Right atrium auricular region (tissue), 2 donors: ENCODE results near the gene DAP3. TPM values are rescaled to one million over a fixed set of nuclear protein-coding genes. Genes with fewer than 3 reads are reported as not detected.

Source experiments
- DNase-seq: peaks from one replicate; pipeline ENCODE4 v3.0.0-alpha.2; 2019; ENCODE audit warnings: low spot score
- H3K27ac ChIP-seq, 2 donors: fragments of 200-600 bp; sonication (generic); 1 replicate in 1 of 2; 2 replicates in 1 of 2; pipeline ENCODE4 v1.5.1; 2016 to 2019
- H3K27me3 ChIP-seq, 2 donors: fragments of 200-600 bp; sonication (generic); one replicate each; pipeline versions ENCODE4 v1.5.1 to v1.6.0; 2017 to 2019
- H3K36me3 ChIP-seq: fragments of 200-600 bp; sonication (generic); one replicate; pipeline ENCODE4 v1.5.1; 2016
- H3K4me1 ChIP-seq, 2 donors: fragments of 200-600 bp; sonication (generic); one replicate each; pipeline versions ENCODE4 v1.5.1 to v1.6.0; 2017 to 2019
- H3K4me3 ChIP-seq, 2 donors: fragments of 200-600 bp; sonication (generic); 1 replicate in 1 of 2; 2 replicates in 1 of 2; pipeline ENCODE4 v1.5.1; 2017 to 2019; ENCODE audit warnings: mild to moderate bottlenecking in 1 of 2, moderate library complexity in 1 of 2
- H3K9me3 ChIP-seq, 2 donors: fragments of 200-600 bp; sonication (generic); one replicate each; pipeline ENCODE4 v1.5.1; 2019
- total RNA-seq, 2 donors: library from RNA; depleted of rRNA; stranded (reverse); fragments of >200 nt; gene quantifications; one replicate each; pipeline ENCODE4 v1.1.0, GENCODE V29; 2016
- TF ChIP-seq, protein P1 (sequence below), 2 donors: fragments of 200-600 bp; sonication (generic); IDR thresholded peaks; one replicate each; pipeline ENCODE4 v1.5.1; 2019; ENCODE audit warnings: antibody characterized with exemption in 2 of 2

Gene DAP3
- total RNA-seq, 2 donors from 2014 or later = 76.8 to 120 TPM

- no peak for DNase-seq
- TF ChIP-seq, protein P1, sequence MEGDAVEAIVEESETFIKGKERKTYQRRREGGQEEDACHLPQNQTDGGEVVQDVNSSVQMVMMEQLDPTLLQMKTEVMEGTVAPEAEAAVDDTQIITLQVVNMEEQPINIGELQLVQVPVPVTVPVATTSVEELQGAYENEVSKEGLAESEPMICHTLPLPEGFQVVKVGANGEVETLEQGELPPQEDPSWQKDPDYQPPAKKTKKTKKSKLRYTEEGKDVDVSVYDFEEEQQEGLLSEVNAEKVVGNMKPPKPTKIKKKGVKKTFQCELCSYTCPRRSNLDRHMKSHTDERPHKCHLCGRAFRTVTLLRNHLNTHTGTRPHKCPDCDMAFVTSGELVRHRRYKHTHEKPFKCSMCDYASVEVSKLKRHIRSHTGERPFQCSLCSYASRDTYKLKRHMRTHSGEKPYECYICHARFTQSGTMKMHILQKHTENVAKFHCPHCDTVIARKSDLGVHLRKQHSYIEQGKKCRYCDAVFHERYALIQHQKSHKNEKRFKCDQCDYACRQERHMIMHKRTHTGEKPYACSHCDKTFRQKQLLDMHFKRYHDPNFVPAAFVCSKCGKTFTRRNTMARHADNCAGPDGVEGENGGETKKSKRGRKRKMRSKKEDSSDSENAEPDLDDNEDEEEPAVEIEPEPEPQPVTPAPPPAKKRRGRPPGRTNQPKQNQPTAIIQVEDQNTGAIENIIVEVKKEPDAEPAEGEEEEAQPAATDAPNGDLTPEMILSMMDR (IDR thresholded peaks at IDR 0.05) = no peak
- Histone ChIP-seq H3K27ac (no peak overlapping the region), H3K4me1 (no peaks in the 10 kb centered on the region), H3K4me3 (no peak overlapping the region), H3K27me3 (no peaks in the 10 kb centered on the region), H3K9me3 (no peaks in the 10 kb centered on the region), H3K36me3 (peaks cover 82% of the 10 kb centered on the region)
Observed at GRCh38 chr1:155769257-155769656, 80.4 kb downstream of the DAP3 start.

DNA sequence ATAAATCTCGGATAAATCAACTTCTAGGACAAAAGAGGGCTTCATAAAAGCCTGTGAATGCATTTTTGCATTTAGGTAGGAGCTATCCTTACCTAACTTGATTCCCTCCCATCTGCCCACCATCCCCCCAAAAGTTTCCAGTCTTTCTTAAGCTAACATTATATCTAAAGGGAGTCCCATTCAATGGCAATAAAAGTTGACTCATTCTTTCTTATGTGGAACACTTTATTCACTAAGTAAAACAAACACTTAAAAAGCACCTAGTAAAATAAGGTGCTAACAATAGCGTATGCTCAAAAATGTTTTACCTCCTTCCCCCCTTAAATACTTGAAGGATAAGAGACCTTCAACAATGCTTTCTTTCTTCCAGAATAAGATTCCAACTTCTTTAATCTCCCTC, 84.3 kb downstream of the DAP3 start:
- no peak for DNase-seq

GRCh38 chr1:155776414-155776813, 87.5 kb downstream of the DAP3 start:
- no peaks in the 10 kb centered on the region for H3K9me3 ChIP-seq
- no peak for DNase-seq
- H3K27me3 ChIP-seq = no peaks in the 10 kb centered on the region
- TF ChIP-seq, protein P1 (IDR thresholded peaks at IDR 0.05) = no peak
- no peak overlapping the region for H3K4me3 ChIP-seq
- no peaks in the 10 kb centered on the region for H3K4me1 ChIP-seq
- no peak overlapping the region for H3K27ac ChIP-seq
- H3K36me3 ChIP-seq = peaks cover 57% of the 10 kb centered on the region

More for the DNA sequence above, 84.3 kb downstream of the DAP3 start:
- no peak overlapping the region for H3K27ac ChIP-seq
- peaks cover 87% of the 10 kb centered on the region for H3K36me3 ChIP-seq
- no peaks in the 10 kb centered on the region for H3K4me1 ChIP-seq
- no peaks in the 10 kb centered on the region for H3K9me3 ChIP-seq
- TF ChIP-seq, protein P1 (IDR thresholded peaks at IDR 0.05) = no peak
- H3K4me3 ChIP-seq = no peak overlapping the region
- H3K27me3 ChIP-seq = no peaks in the 10 kb centered on the region

DNA sequence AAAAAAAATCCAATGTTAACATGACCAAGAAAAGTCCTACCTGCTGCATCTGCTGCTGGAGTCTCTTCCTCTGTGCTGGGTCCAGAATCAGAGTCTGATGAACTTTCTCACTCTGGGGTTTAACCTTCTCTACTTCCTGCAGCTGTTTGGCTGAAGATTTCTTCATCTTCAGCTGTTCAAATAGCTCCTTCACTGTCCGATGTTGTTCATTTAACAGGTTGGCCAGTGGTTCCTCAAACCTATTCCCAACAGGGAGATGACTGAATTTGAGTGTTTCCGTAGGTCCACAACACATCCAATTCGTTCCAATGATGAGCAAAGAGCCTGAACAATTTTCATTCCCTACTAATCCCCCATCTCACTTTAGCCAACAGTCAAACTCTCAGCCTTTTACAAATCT, 88.7 kb downstream of the DAP3 start:
- H3K27ac ChIP-seq = no peak overlapping the region
- TF ChIP-seq, protein P1 (IDR thresholded peaks at IDR 0.05) = no peak
- no peaks in the 10 kb centered on the region for H3K27me3 ChIP-seq
- H3K4me3 ChIP-seq = no peak overlapping the region
- no peaks in the 10 kb centered on the region for H3K4me1 ChIP-seq
- no peaks in the 10 kb centered on the region for H3K9me3 ChIP-seq
- no peak for DNase-seq
- H3K36me3 ChIP-seq = peaks cover 52% of the 10 kb centered on the region

Other genes with a start within 250 kb of the DAP3 start
- gene ASH1L, start 126.3 kb upstream of the DAP3 start, total RNA-seq = 10 to 100 TPM; 37.2 to 50.2 TPM
- 1 to 10 TPM; 4.4 to 4.8 TPM for gene MSTO1, start 78.9 kb upstream of the DAP3 start, total RNA-seq
- 10 to 100 TPM; 54.0 to 90.8 TPM for gene YY1AP1, start 317 bp upstream of the DAP3 start, total RNA-seq
- 10 to 100 TPM; 14.9 to 22.4 TPM for gene GON4L, start 168.1 kb downstream of the DAP3 start, total RNA-seq
- 10 to 100 TPM; 15.5 to 21.5 TPM for gene SYT11, start 170.5 kb downstream of the DAP3 start, total RNA-seq
- gene RIT1, start 222.3 kb downstream of the DAP3 start, total RNA-seq = 10 to 100 TPM; 13.3 to 25.3 TPM
- 10 to 100 TPM; 13.4 to 25.9 TPM for gene KHDC4, start 245.3 kb downstream of the DAP3 start, total RNA-seq